Measurements from ENCODE around the gene TUBB.
"Not testable (repeated sequence)": the region's sequence is repeated elsewhere in the genome, so short reads cannot be mapped to it uniquely, and the experiment has no call there.

TUBB gene

GRCh38 chr6:30763618-30764489 lies 43.7 kb downstream of the TUBB start:
- TF ChIP-seq CTCF (IDR thresholded peaks at IDR 0.05; ENCODE audit: low read depth, low read length, missing control alignments), result no peak
- no peak overlapping the region for H3K4me3 ChIP-seq (ENCODE audit: low read depth, low read length)
- no peak for DNase-seq (ENCODE audit: low read depth)

- not testable (repeated sequence) for H3K4me3 ChIP-seq (ENCODE audit: low read depth, low read length); DNase-seq (ENCODE audit: low read depth)
Observed at GRCh38 chr6:30764490-30765043, 44.4 kb downstream of the TUBB start.

- not testable (repeated sequence) for H3K4me3 ChIP-seq (ENCODE audit: low read depth, low read length); DNase-seq (ENCODE audit: low read depth)
Observed at GRCh38 chr6:30765495-30765894, 45.3 kb downstream of the TUBB start.

- DNase-seq (ENCODE audit: low read depth), result no peak
- TF ChIP-seq CTCF (IDR thresholded peaks at IDR 0.05; ENCODE audit: low read depth, low read length, missing control alignments), result no peak
- no peak overlapping the region for H3K4me3 ChIP-seq (ENCODE audit: low read depth, low read length)
Observed at GRCh38 chr6:30766461-30767157, 46.5 kb downstream of the TUBB start.

GRCh38 chr6:30767158-30767943 lies 47.2 kb downstream of the TUBB start:
- no peak overlapping the region for H3K4me3 ChIP-seq (ENCODE audit: low read depth, low read length)
- DNase-seq (ENCODE audit: low read depth), result no peak
- TF ChIP-seq CTCF (IDR thresholded peaks at IDR 0.05; ENCODE audit: low read depth, low read length, missing control alignments), result no peak

- no peak overlapping the region for H3K4me3 ChIP-seq (ENCODE audit: low read depth, low read length)
- DNase-seq (ENCODE audit: low read depth), result no peak
- no peak for TF ChIP-seq CTCF (IDR thresholded peaks at IDR 0.05; ENCODE audit: low read depth, low read length, missing control alignments)
Observed at GRCh38 chr6:30767944-30768301, 47.8 kb downstream of the TUBB start.

- no peak overlapping the region for H3K4me3 ChIP-seq (ENCODE audit: low read depth, low read length)
- no peak for TF ChIP-seq CTCF (IDR thresholded peaks at IDR 0.05; ENCODE audit: low read depth, low read length, missing control alignments)
- DNase-seq (ENCODE audit: low read depth), result no peak
Observed at GRCh38 chr6:30768634-30769087, 48.5 kb downstream of the TUBB start.

Measured in GM12864 (cell line).